ENCODE results near the gene TUBE1. TPM values are rescaled to one million over a fixed set of nuclear protein-coding genes. Genes with fewer than 3 reads are reported as not detected.

Gene TUBE1
- total RNA-seq, 1 experiment from 2014 or later: 42.5 TPM

- Histone ChIP-seq H3K27ac (ENCODE audit: low read depth, low read length) (no peak overlapping the region), H3K4me3 (replicated peaks in 1 of 2; ENCODE audit: low read depth in 1 of 2, low read length in 2 of 2) (no peak overlapping the region), H3K9ac (ENCODE audit: low read length) (no peak overlapping the region), H3K36me3 (ENCODE audit: control insufficient read depth in 1 of 2, insufficient read depth in 2 of 2, low read length in 2 of 2) (no peaks in the 10 kb centered on the region), H3K4me2 (ENCODE audit: low read length) (no peak overlapping the region), H3K4me1 (ENCODE audit: control insufficient read depth in 1 of 2, insufficient read depth in 2 of 2, low read length in 2 of 2) (no peaks in the 10 kb centered on the region), H3K79me2 (ENCODE audit: insufficient read depth, low read length) (no peaks in the 10 kb centered on the region), H2AFZ (ENCODE audit: low read depth, low read length, poor library complexity, severe bottlenecking) (no peak overlapping the region), H3K27me3 (ENCODE audit: insufficient read depth, low read length) (no peaks in the 10 kb centered on the region), H4K20me1 (ENCODE audit: insufficient read depth) (no peaks in the 10 kb centered on the region), H3K9me2 (ENCODE audit: insufficient read depth) (no peaks in the 10 kb centered on the region), H3K9me3 (ENCODE audit: control insufficient read depth in 1 of 2, insufficient read depth in 1 of 2, low read depth in 1 of 2, low read length in 2 of 2) (no peaks in the 10 kb centered on the region)
- intact Hi-C loops (cut with micrococcal nuclease): no loop called here
- ChIA-PET POLR2A (no interaction called here), RAD21 (ENCODE audit: low non-redundant PET in 1 of 2, low total read pairs in 2 of 2, uncharacterized antibody in 2 of 2, unreplicated experiment in 2 of 2) (no interaction called here), CTCF (no interaction called here)
- DNase-seq (ENCODE audit: low read depth, low spot score): no peak
- TF ChIP-seq MAX (IDR thresholded peaks at IDR 0.05): no peak
- no peak for TF ChIP-seq CTCF (IDR thresholded peaks at IDR 0.05 in 2 of 3, conservative IDR thresholded peaks at IDR 0.05 in 1 of 3; ENCODE audit: borderline replicate concordance in 1 of 3, insufficient read depth in 1 of 3, low read depth in 2 of 3, low read length in 2 of 3)
- TF ChIP-seq YY1 (IDR thresholded peaks at IDR 0.05; ENCODE audit: extremely low read depth, insufficient replicate concordance, low read depth, low read length): no peak
- TF ChIP-seq ZBTB33 (IDR thresholded peaks at IDR 0.05; ENCODE audit: extremely low read depth, insufficient replicate concordance, low read length): no peak
- no peak for TF ChIP-seq SP1 (IDR thresholded peaks at IDR 0.05; ENCODE audit: low read depth)
- no peak for TF ChIP-seq FOSL1 (IDR thresholded peaks at IDR 0.05; ENCODE audit: low read depth)
- TF ChIP-seq CBX3 (IDR thresholded peaks at IDR 0.05; ENCODE audit: low read depth): no peak
- no peak for TF ChIP-seq EZH2phosphoT487 (IDR thresholded peaks at IDR 0.05; ENCODE audit: borderline replicate concordance)
- TF ChIP-seq POLR2A (IDR thresholded peaks at IDR 0.05; ENCODE audit: borderline replicate concordance, extremely low read depth, insufficient read depth, insufficient read length): no peak
- TF ChIP-seq RAD21 (IDR thresholded peaks at IDR 0.05; ENCODE audit: low read depth): no peak
- no peak for TF ChIP-seq TCF7L2 (IDR thresholded peaks at IDR 0.05; ENCODE audit: borderline replicate concordance, extremely low read depth, insufficient read depth, insufficient read length)
- no peak for TF ChIP-seq SRF (IDR thresholded peaks at IDR 0.05; ENCODE audit: low read depth)
- TF ChIP-seq ATF3 (IDR thresholded peaks at IDR 0.05): no peak
- no peak for TF ChIP-seq EZH2 (IDR thresholded peaks at IDR 0.05)
- no peak for TF ChIP-seq ELF1 (IDR thresholded peaks at IDR 0.05; ENCODE audit: borderline replicate concordance, low read depth)
- TF ChIP-seq ZFX (IDR thresholded peaks at IDR 0.05): no peak
- TF ChIP-seq ZNF274 (IDR thresholded peaks at IDR 0.05; ENCODE audit: low read depth, low read length): no peak
- no peak for TF ChIP-seq CEBPB (IDR thresholded peaks at IDR 0.05; ENCODE audit: low read depth)
- TF ChIP-seq JUND (IDR thresholded peaks at IDR 0.05): no peak
- TF ChIP-seq SIN3A (IDR thresholded peaks at IDR 0.05; ENCODE audit: low read depth): no peak
- no peak for ATAC-seq
- BruUV-seq (replicated peaks): no TSS peak
Measured at GRCh38 chr6:112054555-112055190, 32.6 kb downstream of the TUBE1 start.

Data from HCT116 (cell line).